HG02759 (cell line): ENCODE results near the gene C6orf141.

Source experiments
- ATAC-seq: cut with Tn5 transposase; IDR thresholded peaks from one replicate; pipeline ENCODE4 v1.9.1; 2021; ENCODE audit warnings: mild to moderate bottlenecking, moderate library complexity; ENCODE audit not compliant: unreplicated experiment

The C6orf141 gene

GRCh38 chr6:49535795-49536194, 14.7 kb upstream of the C6orf141 start:
- ATAC-seq = no peak

- ATAC-seq = no peak
Measured at GRCh38 chr6:49539102-49539501, 11.4 kb upstream of the C6orf141 start.

GRCh38 chr6:49540614-49541013, 9.9 kb upstream of the C6orf141 start:
- ATAC-seq = no peak

- ATAC-seq = no peak
Measured at GRCh38 chr6:49541210-49541724, 9.2 kb upstream of the C6orf141 start.

- no peak for ATAC-seq
Measured at GRCh38 chr6:49541936-49542335, 8.5 kb upstream of the C6orf141 start.

- ATAC-seq = no peak
Measured at GRCh38 chr6:49543087-49543858, 7.2 kb upstream of the C6orf141 start.

- no peak for ATAC-seq
Measured at GRCh38 chr6:49546331-49546730, 4.1 kb upstream of the C6orf141 start.

- ATAC-seq = no peak
Measured at GRCh38 chr6:49548613-49549304, 1.7 kb upstream of the C6orf141 start.

GRCh38 chr6:49549691-49550491, 577 bp upstream of the C6orf141 start:
- ATAC-seq = no peak

- peak; percentile 51 for ATAC-seq
Measured at GRCh38 chr6:49551078-49551865, 804 bp downstream of the C6orf141 start.

GRCh38 chr6:49551866-49552129, 1.3 kb downstream of the C6orf141 start:
- ATAC-seq = peak; percentile 46

- ATAC-seq = no peak
Measured at GRCh38 chr6:49552596-49552995, 2.1 kb downstream of the C6orf141 start.

- no peak for ATAC-seq
Measured at GRCh38 chr6:49553384-49553783, 2.9 kb downstream of the C6orf141 start.

- no peak for ATAC-seq
Measured at GRCh38 chr6:49555951-49556350, 5.5 kb downstream of the C6orf141 start.

GRCh38 chr6:49556429-49556837, 6.0 kb downstream of the C6orf141 start:
- ATAC-seq = no peak

- ATAC-seq = no peak
Measured at GRCh38 chr6:49557177-49557576, 6.7 kb downstream of the C6orf141 start.

- ATAC-seq = no peak
Measured at GRCh38 chr6:49558238-49558637, 7.8 kb downstream of the C6orf141 start.

- no peak for ATAC-seq
Measured at GRCh38 chr6:49563006-49563886, 12.8 kb downstream of the C6orf141 start.

- no peak for ATAC-seq
Measured at GRCh38 chr6:49564552-49564951, 14.1 kb downstream of the C6orf141 start.

- no peak for ATAC-seq
Measured at GRCh38 chr6:49565261-49565660, 14.8 kb downstream of the C6orf141 start.
